ENCODE results near the gene PTK7. TPM values are rescaled to one million over a fixed set of nuclear protein-coding genes. Genes with fewer than 3 reads are reported as not detected.

The PTK7 gene
- total and polyA plus RNA-seq, 2 donors (not counting 3 experiments of a cell fraction or from before 2014, with no cell fraction given), result 41.9 to 65.6 TPM

DNA sequence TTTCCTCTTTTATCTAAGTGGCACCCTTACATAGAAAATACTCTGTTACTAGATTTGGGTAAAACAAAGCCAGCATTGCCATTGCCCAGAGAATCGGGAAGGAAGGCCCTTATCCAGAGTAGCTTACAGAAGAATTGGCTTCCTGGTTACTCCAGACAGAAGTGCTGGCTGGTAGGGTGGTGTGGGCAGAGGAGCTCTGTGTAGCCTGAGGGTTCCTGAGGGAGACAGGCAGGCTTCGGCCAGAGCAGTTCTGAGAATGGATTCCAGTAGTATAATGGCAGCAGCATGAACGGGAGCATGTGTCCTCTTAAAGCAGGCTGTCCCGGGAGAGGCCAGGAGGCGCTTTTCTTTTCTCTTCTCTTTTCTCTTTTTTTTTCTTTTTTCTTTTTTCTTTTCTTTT lies 117.8 kb downstream of the PTK7 start:
- Histone ChIP-seq H3K9ac (replicated peaks; ENCODE audit: extremely low read depth, insufficient read depth, low read length) (no peak overlapping the region), H3K9me3 (replicated peaks; ENCODE audit: control insufficient read depth, insufficient read depth, low read length) (no peaks in the 10 kb centered on the region), H2AFZ (ENCODE audit: low read depth, low read length) (no peak overlapping the region), H3K36me3 (ENCODE audit: control insufficient read depth in 2 of 2, extremely low read depth in 1 of 2, insufficient read depth in 2 of 2, low read length in 2 of 2) (peaks cover 2 to 15% of the 10 kb centered on the region in 2 experiments), H3K27ac (ENCODE audit: insufficient read depth, low read depth, low read length) (no peak overlapping the region), H3K79me2 (ENCODE audit: control insufficient read depth, insufficient read depth, low read length) (no peaks in the 10 kb centered on the region), H3K4me3 (replicated peaks in 1 of 3; ENCODE audit: insufficient read depth in 1 of 3, low read depth in 1 of 3, low read length in 3 of 3) (no peak overlapping the region), H3K9me1 (replicated peaks; ENCODE audit: control insufficient read depth, extremely low read depth, insufficient read depth, low read length) (no peaks in the 10 kb centered on the region), H3K4me1 (ENCODE audit: control insufficient read depth, extremely low read depth, insufficient read depth, low read length) (no peaks in the 10 kb centered on the region), H3K27me3 (ENCODE audit: control insufficient read depth in 2 of 2, insufficient read depth in 2 of 2, low read length in 2 of 2) (no peaks in the 10 kb centered on the region), H4K20me1 (replicated peaks; ENCODE audit: control insufficient read depth, extremely low read depth, insufficient read depth, low read length) (no peaks in the 10 kb centered on the region), H3K4me2 (ENCODE audit: insufficient read depth, low read length) (no peak overlapping the region)
- no TSS peak for BruUV-seq (replicated peaks)
- no peak for FAIRE-seq
- dilution Hi-C loops (cut with MboI; ENCODE audit: extremely low pct_ligation_motif_present, low sequenced_read_pairs) (no loop called here), intact Hi-C loops (cut with micrococcal nuclease) (no loop called here)
- DNase-seq (ENCODE audit: low read depth, low spot score), result no peak
- TF ChIP-seq MYC (IDR thresholded peaks at IDR 0.05; ENCODE audit: low read depth, low read length), result no peak
- TF ChIP-seq GATA2 (IDR thresholded peaks at IDR 0.05; ENCODE audit: insufficient read depth, insufficient read length, low read depth, low read length), result no peak
- TF ChIP-seq FOS (IDR thresholded peaks at IDR 0.05; ENCODE audit: borderline replicate concordance, insufficient read depth, low read length), result no peak
- TF ChIP-seq, protein P1, sequence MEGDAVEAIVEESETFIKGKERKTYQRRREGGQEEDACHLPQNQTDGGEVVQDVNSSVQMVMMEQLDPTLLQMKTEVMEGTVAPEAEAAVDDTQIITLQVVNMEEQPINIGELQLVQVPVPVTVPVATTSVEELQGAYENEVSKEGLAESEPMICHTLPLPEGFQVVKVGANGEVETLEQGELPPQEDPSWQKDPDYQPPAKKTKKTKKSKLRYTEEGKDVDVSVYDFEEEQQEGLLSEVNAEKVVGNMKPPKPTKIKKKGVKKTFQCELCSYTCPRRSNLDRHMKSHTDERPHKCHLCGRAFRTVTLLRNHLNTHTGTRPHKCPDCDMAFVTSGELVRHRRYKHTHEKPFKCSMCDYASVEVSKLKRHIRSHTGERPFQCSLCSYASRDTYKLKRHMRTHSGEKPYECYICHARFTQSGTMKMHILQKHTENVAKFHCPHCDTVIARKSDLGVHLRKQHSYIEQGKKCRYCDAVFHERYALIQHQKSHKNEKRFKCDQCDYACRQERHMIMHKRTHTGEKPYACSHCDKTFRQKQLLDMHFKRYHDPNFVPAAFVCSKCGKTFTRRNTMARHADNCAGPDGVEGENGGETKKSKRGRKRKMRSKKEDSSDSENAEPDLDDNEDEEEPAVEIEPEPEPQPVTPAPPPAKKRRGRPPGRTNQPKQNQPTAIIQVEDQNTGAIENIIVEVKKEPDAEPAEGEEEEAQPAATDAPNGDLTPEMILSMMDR (IDR thresholded peaks at IDR 0.05; ENCODE audit: extremely low read depth in 1 of 2, insufficient read depth in 1 of 2, low read depth in 1 of 2, low read length in 2 of 2), result no peak
- CTCF ChIA-PET, result no interaction called here
- POLR2A ChIA-PET, result no interaction called here

DNA sequence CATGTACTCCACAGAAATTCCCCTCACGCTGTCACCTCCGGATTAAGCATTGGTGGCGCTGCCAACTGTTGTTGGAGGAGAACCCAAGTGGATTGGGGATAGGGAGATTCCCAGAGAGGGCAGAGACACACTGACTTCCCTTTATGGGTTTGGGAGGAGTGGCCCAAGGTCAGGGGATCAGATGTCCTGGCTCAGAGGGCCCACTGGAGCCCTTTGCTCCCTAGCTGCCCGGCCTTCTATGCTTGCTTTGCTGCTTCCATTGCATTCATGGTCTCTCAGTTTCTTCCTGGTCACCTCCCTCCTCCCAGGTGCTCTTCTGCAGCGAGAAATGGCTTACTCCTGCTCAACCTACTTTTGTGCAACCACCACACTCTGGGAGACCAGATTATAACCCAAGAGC lies 120.2 kb downstream of the PTK7 start:
- H3K9me1 ChIP-seq (replicated peaks; ENCODE audit: control insufficient read depth, extremely low read depth, insufficient read depth, low read length), result no peaks in the 10 kb centered on the region
- DNase-seq (ENCODE audit: low read depth, low spot score) (no peak), FAIRE-seq (no peak)
- no peak overlapping the region for H3K27ac ChIP-seq (ENCODE audit: insufficient read depth, low read depth, low read length)
- ChIA-PET CTCF (interaction anchor here (1.6 kb wide), 1 partner anchor 33 kb away, joined by 5 read pairs; the partner anchor contains the start of gene DNPH1), POLR2A (no interaction called here)
- no peaks in the 10 kb centered on the region for H3K9me3 ChIP-seq (replicated peaks; ENCODE audit: control insufficient read depth, insufficient read depth, low read length)
- H3K9ac ChIP-seq (replicated peaks; ENCODE audit: extremely low read depth, insufficient read depth, low read length), result no peak overlapping the region
- intact Hi-C loops (cut with micrococcal nuclease), result no loop called here
- H3K4me1 ChIP-seq (ENCODE audit: control insufficient read depth, extremely low read depth, insufficient read depth, low read length), result no peaks in the 10 kb centered on the region
- H2AFZ ChIP-seq (ENCODE audit: low read depth, low read length), result no peak overlapping the region
- H3K4me3 ChIP-seq (replicated peaks in 1 of 3; ENCODE audit: insufficient read depth in 1 of 3, low read depth in 1 of 3, low read length in 3 of 3), result no peak overlapping the region
- H3K4me2 ChIP-seq (ENCODE audit: insufficient read depth, low read length), result no peak overlapping the region
- H3K36me3 ChIP-seq (ENCODE audit: control insufficient read depth in 2 of 2, extremely low read depth in 1 of 2, insufficient read depth in 2 of 2, low read length in 2 of 2), result peaks cover 2 to 23% of the 10 kb centered on the region in 2 experiments
- TF ChIP-seq JUN (IDR thresholded peaks at IDR 0.05; ENCODE audit: borderline replicate concordance, insufficient read depth, insufficient read length, low read depth) (no peak), MYC (IDR thresholded peaks at IDR 0.05; ENCODE audit: low read depth, low read length) (no peak)
- H3K27me3 ChIP-seq (ENCODE audit: control insufficient read depth in 2 of 2, insufficient read depth in 2 of 2, low read length in 2 of 2), result no peaks in the 10 kb centered on the region
- no peaks in the 10 kb centered on the region for H3K79me2 ChIP-seq (ENCODE audit: control insufficient read depth, insufficient read depth, low read length)
- BruUV-seq (replicated peaks), result no TSS peak
- H4K20me1 ChIP-seq (replicated peaks; ENCODE audit: control insufficient read depth, extremely low read depth, insufficient read depth, low read length), result no peaks in the 10 kb centered on the region
- dilution Hi-C loops (cut with MboI; ENCODE audit: extremely low pct_ligation_motif_present, low sequenced_read_pairs), result no loop called here
